CD4-positive, alpha-beta T cell treated with Interferon alpha-2 for 1 hour (primary cell): ENCODE results near the gene LINGO3.

Experiments used
- DNase-seq, 2 donors: peaks; one replicate each; pipeline ENCODE4 v3.0.0-alpha.2; 2020 to 2022

Gene LINGO3

DNA sequence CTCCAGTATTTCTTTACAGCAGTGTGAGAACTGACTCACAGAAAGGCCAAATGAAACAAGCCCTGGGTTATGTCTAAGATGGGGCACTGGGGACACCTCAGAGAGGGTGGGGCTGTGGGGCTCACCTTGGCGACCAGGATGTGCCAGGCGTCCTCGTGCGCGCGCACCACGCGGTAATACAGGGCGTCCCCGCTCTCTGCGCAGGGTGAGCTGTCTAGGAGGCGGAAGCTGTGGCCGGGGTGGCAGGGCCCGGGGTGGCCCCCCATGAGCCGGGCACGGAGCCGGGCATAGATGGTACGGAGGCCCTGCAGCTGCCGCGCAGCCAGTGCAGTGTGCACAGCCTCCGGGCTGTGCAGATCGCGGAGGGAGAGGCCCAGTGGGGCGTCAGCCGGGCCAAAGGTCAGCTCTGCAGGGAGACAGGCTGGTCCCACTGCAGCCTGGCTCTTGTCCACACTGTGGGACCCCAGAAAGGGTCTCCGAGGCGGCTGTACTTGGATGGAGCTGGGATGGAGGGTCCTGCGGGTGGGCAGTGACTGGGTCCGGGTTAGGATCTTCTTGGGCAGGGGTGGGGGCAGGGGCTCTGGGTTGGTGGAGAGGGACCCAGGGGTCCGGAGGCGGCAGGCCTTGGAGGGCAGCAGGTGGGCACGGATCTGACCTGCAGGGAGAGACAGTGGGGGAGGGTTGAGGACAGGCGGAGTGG, 29.3 kb downstream of the LINGO3 start:
- DNase-seq, result no peak

DNA sequence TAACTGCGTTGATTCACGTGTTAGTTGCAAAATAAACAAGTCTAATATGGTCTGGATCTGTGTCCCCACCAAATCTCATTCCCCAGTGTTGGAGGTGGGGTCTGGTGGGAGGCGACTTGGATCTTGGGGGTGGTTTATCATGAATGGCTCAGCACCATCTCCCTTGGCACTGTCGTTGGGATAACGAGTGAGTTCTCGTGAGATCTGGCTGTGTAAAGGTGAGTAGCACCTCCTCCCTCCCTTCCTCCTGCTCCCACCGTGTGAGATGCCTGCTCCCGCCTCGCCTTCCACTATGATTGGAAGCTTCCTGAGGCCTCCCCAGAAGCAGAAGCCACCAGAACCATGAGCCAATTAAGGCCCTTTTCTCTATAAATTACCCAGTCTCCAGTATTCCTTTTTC, 30.8 kb downstream of the LINGO3 start:
- no peak for DNase-seq

DNA sequence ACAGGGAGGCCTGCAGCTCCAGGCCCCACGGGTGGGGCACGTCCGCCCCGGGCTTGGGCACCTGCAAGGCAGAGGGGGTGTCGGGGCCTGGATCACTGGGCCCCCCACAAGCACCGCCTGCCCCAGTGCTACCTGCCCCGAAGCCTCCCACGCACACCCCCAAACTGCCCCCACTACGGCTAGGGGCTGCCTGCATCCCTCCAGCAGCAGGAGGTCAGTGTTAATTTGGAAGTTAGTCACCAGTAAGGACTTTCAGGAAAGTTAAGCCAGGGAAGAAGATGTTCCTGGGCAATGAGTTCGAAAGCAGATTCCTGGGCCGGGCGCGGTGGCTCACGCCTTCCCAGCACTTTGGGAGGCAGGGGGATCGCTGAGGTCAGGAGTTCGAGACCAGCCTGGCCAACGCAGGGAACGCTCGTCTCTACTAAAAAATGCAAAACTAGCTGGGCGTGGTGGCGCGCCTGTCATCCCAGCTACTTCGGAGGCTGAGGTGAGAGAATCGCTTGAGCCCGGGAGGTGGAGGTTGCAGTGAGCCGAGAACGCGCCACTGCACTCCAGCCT, 31.4 kb downstream of the LINGO3 start:
- DNase-seq, result no peak

DNA sequence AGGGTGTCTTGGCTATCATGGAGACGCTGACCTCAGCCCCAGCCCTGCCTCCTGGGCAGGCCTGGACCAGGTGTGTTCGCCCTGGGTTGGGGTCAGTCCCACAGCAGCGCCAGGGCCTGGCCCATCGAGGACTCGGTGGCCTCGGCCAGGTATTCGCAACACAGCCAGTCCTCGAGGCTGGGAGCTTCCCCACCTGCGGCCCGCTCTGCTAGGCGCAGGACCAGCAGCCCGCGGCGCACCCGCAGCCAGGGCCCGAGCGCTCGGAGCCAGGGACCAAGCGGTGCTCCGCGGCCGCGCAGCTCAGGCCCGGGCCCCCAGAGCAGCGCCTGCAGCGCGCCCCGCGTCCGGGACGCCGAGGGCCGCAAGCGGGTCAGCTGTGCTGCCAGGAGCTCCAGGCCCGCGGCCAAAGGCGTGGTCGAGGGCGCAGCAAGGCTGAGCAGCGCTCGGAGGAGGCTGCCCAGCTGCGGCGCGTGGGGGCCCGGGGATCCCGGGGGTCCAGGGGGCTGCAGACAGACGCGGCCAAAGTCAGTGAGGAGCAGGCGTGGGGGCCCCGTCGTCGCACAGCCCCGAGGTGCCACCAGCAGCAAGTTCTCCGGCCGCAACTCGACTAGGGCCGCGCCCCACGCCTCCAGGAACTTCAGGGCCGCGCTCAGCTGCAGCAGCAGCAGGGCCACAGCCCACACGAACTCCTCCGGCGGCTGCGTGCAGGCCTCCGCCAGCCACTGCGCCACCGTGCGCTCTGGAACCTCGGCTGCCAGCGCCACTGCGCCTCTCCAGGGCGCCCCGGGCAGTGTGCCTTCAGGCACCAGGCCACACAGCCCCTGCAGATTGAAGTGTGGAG, 32.1 kb downstream of the LINGO3 start:
- no peak for DNase-seq

DNA sequence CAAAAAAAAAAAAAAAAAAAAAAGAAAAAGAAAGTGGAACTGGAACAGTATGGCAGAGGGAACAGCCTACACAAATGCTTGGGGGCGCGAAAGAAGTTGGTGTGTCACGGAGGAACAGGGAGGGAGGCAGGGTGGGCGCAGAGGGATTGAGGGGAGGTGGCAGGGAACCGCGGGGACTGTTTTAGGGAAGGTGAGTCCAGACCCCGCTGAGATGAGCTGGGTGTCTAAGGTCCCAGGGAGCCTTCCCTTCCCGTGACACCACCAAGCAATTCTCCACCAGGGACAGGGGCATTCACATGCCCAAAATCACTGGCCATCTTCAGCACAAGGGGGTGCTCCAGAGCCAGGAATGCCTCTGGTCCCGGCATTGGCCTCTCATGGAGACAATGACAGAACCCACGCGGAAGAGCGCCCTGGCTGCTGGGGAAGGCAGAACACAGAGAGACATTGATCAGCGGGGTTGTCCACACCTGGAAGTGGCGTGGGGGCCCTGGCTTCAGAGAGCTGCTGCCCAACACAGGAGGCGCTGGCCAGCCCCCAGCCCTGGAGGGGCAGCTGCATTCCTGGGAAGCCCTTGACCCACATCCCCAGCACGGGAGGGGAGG, 32.9 kb downstream of the LINGO3 start:
- peak; percentile 61 to 63 for DNase-seq

DNA sequence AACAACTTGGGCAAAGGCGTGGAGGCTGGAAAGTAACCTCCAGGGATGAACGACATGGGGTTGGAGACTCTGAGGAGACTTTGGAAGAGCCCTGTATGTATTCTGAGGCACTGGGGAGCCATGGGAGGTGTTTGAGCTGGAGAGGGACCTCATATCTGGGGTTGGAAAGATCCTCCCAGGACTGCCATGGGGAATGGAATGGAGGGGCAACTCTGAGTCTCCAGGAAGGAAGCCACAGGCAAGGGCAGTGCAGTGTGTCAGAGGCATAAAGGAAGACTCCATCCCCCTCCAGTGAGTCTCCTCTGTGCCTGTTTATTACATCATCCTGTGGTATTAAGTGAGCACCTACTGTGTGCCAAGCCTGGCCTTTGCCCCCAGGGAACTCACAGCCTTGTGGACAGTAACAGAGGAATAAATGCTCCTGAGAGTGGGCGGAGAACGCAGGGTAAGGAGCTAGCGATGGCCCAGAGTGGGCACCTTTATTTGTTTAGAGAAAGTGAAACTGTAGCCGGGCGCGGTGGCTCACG, 33.7 kb downstream of the LINGO3 start:
- DNase-seq, result no peak

DNA sequence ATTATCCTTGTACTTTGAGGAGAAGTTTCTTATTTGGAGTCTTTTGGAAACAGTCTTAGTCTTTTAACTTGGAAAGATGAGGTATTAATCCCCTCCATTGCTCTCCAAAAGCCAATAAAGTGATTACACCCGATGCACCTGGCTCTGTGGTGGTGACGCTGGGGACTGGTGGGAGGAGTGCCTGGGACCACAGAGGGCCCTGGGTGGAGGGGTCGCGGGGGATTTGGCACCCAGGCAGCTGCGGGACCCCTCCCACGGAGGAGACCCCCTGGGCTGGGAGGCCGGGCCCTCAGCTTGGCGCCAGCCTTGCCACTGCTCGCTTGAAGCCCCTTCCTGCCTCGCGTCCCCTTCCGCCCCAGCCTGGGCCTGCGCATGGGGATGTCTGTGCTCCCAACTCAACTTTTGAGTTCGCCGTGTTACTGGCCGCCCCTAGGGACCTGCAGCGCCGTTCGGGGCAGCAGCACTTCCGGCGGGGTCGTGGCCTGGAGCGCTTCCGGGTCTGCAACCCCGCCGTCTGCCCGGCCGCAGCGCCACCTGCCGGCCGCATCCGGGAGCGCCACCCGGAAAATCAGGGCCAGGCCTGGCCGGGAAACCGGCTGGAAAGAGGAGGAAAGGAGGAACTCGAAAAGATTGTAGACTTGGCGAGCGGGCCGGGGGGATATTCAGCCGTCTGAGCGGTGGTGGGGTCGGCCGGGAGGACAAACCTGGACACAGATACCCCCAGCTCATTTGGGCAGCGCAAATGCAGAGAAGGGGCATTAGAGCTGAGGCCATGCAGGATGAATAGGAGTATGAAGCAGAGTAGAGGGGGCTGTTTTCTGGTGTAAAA, 34.4 kb downstream of the LINGO3 start:
- peak; percentile 80 to 85 for DNase-seq

DNA sequence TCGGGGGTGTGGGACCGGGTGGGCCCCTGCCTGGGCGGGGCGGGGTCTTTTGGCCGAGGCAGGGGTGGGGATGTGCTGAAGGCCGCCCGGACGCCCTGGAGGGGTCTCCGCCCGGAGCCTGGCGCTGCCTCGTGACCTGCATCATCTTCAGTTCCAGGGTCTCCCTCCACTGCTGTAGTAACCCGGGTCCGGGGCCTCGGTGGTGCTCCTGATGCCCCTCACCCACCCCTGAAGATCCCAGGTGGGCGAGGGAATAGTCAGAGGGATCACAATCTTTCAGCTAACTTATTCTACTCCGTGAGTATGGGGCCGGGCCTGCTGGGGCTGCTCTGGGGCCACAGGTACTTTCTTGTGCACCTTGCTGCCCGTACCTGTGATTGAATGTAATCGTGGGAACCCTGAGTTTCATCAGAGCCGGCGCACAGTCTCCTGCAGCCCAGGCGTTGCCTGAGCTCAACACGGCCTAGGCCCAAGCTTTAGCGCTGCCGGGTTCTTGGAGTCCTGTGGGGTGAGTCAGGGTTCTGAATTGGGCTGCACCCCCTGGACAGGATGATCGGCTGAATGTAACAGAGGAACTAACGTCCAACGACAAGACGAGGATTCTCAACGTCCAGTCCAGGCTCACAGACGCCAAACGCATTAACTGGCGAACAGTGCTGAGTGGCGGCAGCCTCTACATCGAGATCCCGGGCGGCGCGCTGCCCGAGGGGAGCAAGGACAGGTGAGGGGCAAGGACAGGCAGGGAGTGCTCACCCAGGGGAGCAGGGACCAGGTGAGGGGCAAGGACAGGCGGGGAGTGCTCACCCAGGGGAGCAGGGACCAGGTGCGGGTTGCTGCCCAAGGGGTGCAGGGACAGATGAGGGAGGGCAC, 36.5 kb downstream of the LINGO3 start:
- no peak for DNase-seq

DNA sequence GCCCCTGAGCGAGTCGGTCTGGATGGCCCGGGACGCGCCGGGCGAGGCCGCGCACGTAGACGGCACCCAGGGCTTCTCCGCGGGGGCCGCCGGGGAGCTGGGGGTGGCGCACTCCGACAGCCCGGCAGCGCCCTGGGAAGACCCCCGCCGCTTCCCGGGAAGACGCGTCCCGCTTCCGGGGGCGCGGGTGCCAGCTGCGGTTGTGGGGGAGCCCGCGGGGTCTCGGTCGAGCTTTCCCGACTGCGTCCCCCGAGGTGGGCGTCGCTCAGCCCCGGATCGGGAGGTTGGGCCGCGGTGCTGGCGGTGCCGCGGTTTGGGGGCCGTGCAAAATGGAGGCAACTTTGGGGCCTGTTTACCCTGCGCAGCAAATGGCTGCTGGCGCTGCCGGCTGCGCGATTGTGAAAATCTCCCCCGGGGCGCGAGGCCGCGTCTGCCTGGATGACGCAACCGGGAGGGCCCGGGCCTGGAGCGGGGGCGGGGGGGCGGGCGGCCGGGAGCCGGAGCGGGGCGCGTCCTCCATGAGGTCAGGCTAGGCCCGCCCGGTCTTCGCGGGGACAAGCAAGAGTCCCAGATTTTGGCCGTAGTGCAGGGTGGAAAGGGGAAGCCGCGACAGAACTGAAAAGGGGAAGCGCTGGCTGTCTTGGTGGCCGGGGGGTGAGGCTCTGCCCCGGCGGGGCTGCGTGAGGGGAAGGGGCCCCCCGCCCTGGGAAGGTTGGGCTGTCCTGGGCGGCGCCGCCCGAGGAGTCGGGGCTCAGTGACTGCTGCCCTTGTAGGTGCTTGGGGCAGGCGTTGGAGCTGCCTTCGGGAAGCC, 37.3 kb downstream of the LINGO3 start:
- DNase-seq, result peak; percentile 82

DNA sequence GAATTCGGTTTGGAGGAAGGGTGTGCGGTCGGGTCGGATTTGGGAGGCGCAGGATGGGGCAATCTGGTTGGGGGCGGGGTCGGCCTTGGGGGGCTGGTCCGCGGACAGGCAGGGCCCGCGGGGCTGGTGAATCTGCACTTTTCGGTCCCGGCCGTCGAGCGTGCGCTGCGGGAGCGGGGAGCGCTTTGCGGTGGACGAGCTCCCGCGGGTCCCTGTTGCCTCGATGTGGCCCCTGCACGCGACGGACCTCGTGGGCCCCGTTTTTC, 37.9 kb downstream of the LINGO3 start:
- DNase-seq, result no peak

DNA sequence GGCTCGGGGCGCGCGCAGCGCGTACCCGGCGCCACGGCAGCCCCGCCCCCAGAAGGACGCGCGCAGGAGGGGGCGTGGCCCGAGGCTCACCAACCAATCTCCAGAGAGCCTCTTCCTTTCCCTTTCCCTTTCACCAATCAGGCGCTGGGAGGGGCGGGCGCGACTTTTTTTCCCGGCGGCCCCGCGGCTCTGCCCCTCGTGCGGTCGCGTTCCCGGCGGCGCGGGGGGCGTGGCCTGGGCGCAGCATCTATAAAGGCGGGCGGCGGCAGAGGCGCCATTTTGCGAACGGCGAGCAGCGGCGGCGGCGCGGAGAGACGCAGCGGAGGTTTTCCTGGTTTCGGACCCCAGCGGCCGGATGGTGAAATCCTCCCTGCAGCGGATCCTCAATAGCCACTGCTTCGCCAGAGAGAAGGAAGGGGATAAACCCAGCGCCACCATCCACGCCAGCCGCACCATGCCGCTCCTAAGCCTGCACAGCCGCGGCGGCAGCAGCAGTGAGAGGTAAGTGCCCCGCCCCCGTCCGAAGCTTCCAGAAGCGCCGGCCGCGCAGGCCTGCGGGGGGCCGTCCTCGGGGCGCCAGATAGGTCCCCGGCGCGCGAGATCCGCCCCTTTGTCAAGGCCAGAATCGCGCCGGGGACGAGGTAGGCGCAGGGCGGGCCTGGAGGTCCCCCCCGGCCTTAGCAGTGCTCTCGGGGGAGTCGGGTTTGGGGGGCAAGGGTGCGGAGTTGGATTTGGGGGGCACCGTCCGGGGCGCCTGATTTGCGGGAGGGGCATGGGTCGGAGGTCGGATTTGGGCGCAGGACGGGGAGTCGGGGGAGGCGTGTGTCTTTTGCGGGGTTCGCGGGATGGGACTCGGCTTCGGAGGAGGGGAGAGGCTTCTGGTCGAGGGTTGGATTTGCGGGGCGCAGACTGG, 38.5 kb downstream of the LINGO3 start:
- DNase-seq, result peak; percentile 98 to 99

DNA sequence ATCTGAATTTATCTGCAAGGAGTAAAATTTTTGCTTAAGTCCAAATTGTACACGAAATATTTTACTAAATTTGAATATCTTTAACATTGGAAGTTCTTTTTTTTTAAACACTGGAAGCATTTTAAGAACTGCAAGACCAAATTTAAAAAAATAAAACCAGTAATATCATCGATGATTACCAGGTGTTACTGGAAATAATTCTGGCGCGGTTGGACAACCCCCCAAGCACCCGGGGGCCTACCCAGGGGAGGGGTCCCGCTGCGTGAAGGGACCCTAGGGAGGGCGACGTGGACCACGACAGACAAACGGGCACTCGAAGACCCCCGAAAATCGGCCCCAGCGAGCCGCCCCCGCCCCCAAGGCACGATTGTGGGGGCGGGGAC, 39.1 kb downstream of the LINGO3 start:
- DNase-seq, result no peak

DNA sequence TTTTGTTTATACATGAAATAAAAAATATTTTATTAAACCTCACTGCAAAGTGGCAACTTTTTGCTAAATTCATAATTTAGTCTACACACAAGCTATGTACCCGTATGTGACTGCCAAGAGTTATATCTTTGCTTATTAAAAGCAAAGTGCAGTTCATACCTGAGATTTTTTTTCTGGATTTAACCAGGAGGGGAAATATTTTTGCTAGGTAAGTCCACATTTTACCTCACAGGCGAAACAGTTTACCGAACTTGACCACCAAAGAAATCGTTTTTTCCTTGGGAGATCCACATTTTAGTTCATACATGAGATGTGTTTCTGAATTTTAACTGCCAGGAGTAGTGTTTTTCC, 39.5 kb downstream of the LINGO3 start:
- DNase-seq, result no peak

DNA sequence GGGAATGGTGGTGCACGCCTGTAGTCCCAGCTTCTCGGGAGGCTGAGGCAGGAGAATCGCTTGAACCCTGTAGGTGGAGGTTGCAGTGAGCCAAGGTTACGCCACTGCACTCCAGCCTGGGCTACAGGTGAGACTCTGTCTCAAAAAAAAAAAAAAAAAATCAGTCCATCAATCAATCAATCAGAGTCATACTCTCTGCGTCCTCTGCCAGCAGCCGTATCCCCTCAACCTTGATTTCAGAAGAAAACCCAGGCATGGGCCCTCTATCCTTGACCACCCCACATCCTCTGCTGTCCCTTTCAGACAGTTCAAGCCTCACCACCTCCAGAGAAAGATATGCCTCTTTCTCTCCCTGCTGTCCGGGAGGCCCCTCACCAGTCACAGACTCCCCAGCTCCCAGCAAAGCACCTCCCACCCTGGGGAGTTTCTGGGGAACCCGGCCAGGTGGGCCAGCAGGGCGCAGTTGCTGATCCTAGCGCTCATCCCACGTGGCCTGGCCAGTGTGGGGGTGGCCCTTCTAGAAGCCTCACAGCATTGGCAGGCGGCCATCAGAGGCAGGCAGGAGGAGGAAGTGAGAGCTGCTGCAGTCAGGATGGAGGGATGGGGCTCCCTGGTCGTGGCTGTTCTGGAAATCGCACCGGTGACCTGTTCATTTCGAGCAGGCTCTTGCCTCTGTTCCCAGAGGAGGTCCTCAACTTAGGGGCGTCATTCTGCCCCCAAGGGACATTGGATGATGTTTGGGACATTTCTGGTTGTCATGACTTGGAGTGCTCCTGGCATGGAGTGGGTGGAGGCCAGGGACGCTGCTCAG, 41.6 kb downstream of the LINGO3 start:
- peak in 1 of 2 donors; percentile 65 for DNase-seq

DNA sequence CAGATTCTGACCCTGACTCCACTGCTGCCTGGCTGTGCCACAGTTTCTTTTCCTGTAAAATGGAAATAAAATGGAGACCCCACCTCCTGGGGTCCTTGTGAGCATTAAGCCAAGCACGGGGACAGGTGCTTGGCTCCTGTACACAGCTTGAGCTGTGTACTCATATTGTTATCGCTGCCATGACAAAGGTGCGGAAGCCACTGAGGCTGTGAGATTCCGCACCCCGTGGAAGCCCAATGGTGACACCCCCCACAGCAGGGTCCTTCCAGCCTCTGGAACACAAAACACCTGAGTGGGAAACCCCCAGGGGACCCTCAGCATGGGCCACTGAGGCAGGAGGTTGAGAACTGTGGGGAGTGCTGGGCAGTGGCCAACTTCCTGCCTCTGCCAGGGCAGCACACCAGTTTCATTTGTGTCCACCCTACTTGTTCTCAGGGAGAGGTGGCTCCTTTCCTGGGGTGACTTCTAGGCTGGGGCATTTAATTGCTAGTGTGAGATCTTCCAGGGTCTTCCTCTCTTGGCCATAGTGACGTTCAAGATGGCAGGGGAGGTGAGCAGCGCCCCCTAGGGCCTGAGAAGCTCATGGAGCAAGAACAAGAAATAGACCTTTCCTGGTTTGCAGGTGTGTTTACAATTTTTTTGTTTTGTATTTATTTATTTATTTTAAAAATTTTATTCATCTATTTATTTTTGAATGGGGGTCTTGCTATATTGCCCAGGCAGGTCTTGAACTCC, 46.3 kb downstream of the LINGO3 start:
- peak; percentile 46 to 74 for DNase-seq

DNA sequence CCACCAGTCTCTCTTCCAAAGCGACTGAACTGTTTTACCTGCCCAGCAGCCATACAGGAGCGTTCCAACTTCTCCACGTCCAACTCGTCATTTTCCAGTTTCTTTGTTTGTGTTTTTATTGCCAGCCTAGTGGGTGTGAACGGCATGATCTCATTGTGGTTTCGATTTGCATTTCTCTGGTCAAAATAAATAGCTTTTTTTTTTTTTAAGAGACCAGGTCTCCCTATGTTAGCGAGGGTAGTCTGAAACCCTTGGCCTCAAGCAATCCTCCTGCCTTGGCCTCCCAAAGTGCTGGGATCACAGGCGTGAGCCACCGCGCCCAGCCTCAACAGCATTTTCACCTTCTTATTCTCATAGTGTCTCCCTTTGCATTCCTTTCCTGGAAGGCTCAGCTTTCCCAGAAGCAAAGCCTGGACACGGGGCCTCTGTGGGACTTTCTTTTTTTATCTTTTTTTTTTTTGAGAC, 47.6 kb downstream of the LINGO3 start:
- DNase-seq, result peak in 1 of 2 donors; percentile 50

DNA sequence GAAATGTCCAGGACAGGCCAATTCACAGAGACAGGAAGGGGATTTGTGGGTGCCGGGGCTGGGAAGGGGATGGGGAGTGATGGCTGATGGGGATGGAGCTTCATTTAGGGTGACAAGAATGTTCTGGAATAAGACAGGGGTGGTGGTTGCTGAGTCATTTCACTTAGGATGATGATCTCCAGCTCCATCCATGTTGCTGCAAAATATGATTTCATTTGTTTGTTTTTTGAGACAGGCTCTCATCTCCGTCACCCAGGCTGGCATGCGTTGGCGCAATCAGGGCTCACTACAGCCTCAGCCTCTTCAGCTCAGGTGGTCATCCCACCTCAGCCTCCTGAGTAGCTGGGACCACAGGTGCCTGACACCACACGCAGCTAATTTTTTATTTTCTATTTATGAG, 48.6 kb downstream of the LINGO3 start:
- no peak for DNase-seq
